HepG2 (cell line): ENCODE data around the gene RBBP9. TPM values are rescaled to one million over a fixed set of nuclear protein-coding genes. Genes with fewer than 3 reads are reported as not detected.
A peak's percentile ranks its signal among the peaks of the same experiment; 100 is the strongest.

ENCODE experiments used
- CC2D1A ChIP-seq: sonication (generic); formaldehyde crosslinking; IDR thresholded peaks from 2 replicates; pipeline ENCODE4 v1.8.1; 2023; ENCODE audit warnings: mild to moderate bottlenecking, missing genetic modification reagents
- CCAR2 ChIP-seq: fragments of 200-400 bp; formaldehyde crosslinking; optimal IDR thresholded peaks from 2 replicates; pipeline ENCODE3; 2018; ENCODE audit warnings: low read depth, mild to moderate bottlenecking, low read length, moderate library complexity
- CENPX ChIP-seq: sonication (generic); formaldehyde crosslinking; IDR thresholded peaks from 2 replicates; pipeline ENCODE4 v1.9.0; 2021; ENCODE audit warnings: mild to moderate bottlenecking, missing genetic modification reagents, moderate library complexity
- FOXJ3 ChIP-seq: sonication (generic); formaldehyde crosslinking; IDR thresholded peaks from 2 replicates; pipeline ENCODE4 v1.4.0; 2020; ENCODE audit warnings: missing genetic modification reagents, mild to moderate bottlenecking, borderline replicate concordance
- HOXD1 ChIP-seq: sonication (generic); formaldehyde crosslinking; IDR thresholded peaks from 2 replicates; pipeline ENCODE4 v1.5.0; 2020; ENCODE audit warnings: missing genetic modification reagents
- IRF2 ChIP-seq: IDR thresholded peaks from 2 replicates; pipeline ENCODE4 v1.6.1; 2018; ENCODE audit warnings: missing genetic modification reagents, missing compliant biosample characterization
- KAT7 ChIP-seq: IDR thresholded peaks from 2 replicates; pipeline ENCODE4 v1.6.1; 2018; ENCODE audit warnings: borderline replicate concordance, missing compliant biosample characterization
- NR1H2 ChIP-seq: sonication (generic); formaldehyde crosslinking; IDR thresholded peaks from 2 replicates; pipeline ENCODE4 v1.8.1; 2022; ENCODE audit warnings: low read depth, missing genetic modification reagents, borderline replicate concordance
- NR2F1 ChIP-seq, 2 experiments: fragments of 450-650 bp in 1 of 2; formaldehyde crosslinking in 1 of 2; IDR thresholded peaks; 2 replicates each; pipeline versions ENCODE4 v1.5.0 to v1.6.1; 2016 to 2020; ENCODE audit warnings: mild to moderate bottlenecking in 1 of 2, missing compliant biosample characterization in 1 of 2, missing genetic modification reagents in 1 of 2, moderate library complexity in 1 of 2
- XBP1 ChIP-seq: sonication (generic); formaldehyde crosslinking; IDR thresholded peaks from 2 replicates; pipeline ENCODE4 v1.5.0; 2020; ENCODE audit warnings: missing genetic modification reagents
- XRCC5 ChIP-seq: fragments of 200-400 bp; formaldehyde crosslinking; optimal IDR thresholded peaks from 2 replicates; pipeline ENCODE3; 2017; ENCODE audit warnings: mild to moderate bottlenecking, low read length
- ZKSCAN1 ChIP-seq: fragments of 150-350 bp; IDR thresholded peaks from 2 replicates; pipeline ENCODE4 v1.6.1; 2014; ENCODE audit warnings: low read length
- ZNF329 ChIP-seq: sonication (generic); formaldehyde crosslinking; IDR thresholded peaks from 2 replicates; pipeline ENCODE4 v1.9.0; 2021; ENCODE audit warnings: low read depth, mild to moderate bottlenecking, missing genetic modification reagents
- ZNF614 ChIP-seq: IDR thresholded peaks from 2 replicates; pipeline ENCODE4 v1.6.1; 2018; ENCODE audit warnings: missing biosample characterization, missing genetic modification reagents, inconsistent platforms, borderline replicate concordance
- ZNF619 ChIP-seq: sonication (generic); formaldehyde crosslinking; IDR thresholded peaks from 2 replicates; pipeline ENCODE4 v1.4.0; 2020; ENCODE audit warnings: mild to moderate bottlenecking, missing genetic modification reagents
- ZNF773 ChIP-seq: sonication (generic); formaldehyde crosslinking; IDR thresholded peaks from 2 replicates; pipeline ENCODE4 v1.4.0; 2020; ENCODE audit warnings: missing genetic modification reagents, borderline replicate concordance
- polyA plus RNA-seq, 8 experiments: library from polyadenylated mRNA; depleted of rRNA in 3 of 8; stranded (reverse) in 7 of 8; unstranded in 1 of 8; fragments of >200 nt; fragmentation: Illumina TruSeq in 4 of 8; extraction: Trizol in 4 of 8; gene quantifications; 2 replicates each; pipeline versions ENCODE4 v1.2.1 to v1.2.3, GENCODE V29; 2011 to 2016; ENCODE audit warnings: low read depth in 4 of 8, missing spikeins in 1 of 8, mixed read lengths in 1 of 8; ENCODE audit not compliant: insufficient read depth in 1 of 8
- total RNA-seq, 5 experiments: library from RNA; depleted of rRNA; stranded (reverse); fragments of >200 nt; fragmentation: Illumina TruSeq; extraction: Trizol; gene quantifications; 2 replicates each; pipeline ENCODE4 v1.2.3, GENCODE V29; 2016; ENCODE audit warnings: low read depth in 1 of 5
- TF ChIP-seq, protein P1 (sequence below): sonication (generic); formaldehyde crosslinking; IDR thresholded peaks from 2 replicates; pipeline ENCODE4 v1.4.0; 2020; ENCODE audit warnings: missing genetic modification reagents, borderline replicate concordance
- TF ChIP-seq, protein P2 (sequence below): sonication (generic); formaldehyde crosslinking; IDR thresholded peaks from 2 replicates; pipeline ENCODE4 v1.4.0; 2020; ENCODE audit warnings: missing genetic modification reagents; ENCODE audit errors: not compliant biosample characterization
- TF ChIP-seq, protein P3 (sequence below): sonication (generic); formaldehyde crosslinking; IDR thresholded peaks from 2 replicates; pipeline ENCODE4 v1.4.0; 2020; ENCODE audit warnings: missing genetic modification reagents, mild to moderate bottlenecking, borderline replicate concordance
- TF ChIP-seq, protein P4 (sequence below): sonication (generic); formaldehyde crosslinking; IDR thresholded peaks from 2 replicates; pipeline ENCODE4 v1.5.0; 2020; ENCODE audit warnings: mild to moderate bottlenecking, low read depth, missing genetic modification reagents, borderline replicate concordance

The RBBP9 gene
- total and polyA plus RNA-seq, 2 of the 13 experiments (the other 11 are each of a cell fraction or from before 2014, with no cell fraction given): 28.0 to 56.3 TPM

GRCh38 chr20:18466894-18467730 is 29.9 kb downstream of the RBBP9 start, which contains the start of the genes DZANK1 and POLR3F (continued):
- TF ChIP-seq CENPX: no peak
- peak; percentile 86; the same call in 1 of the 2 replicates for TF ChIP-seq FOXJ3 (CRISPR knock-in tag)
- TF ChIP-seq XBP1: peak; percentile 61; the same call in 1 of the 2 replicates
- TF ChIP-seq ZNF614 (CRISPR knock-in tag): peak; percentile 57; the same call in 1 of the 2 replicates
- TF ChIP-seq HOXD1: peak; percentile 82; the same call in 1 of the 2 replicates
- TF ChIP-seq CC2D1A (CRISPR knock-in tag): no peak
- TF ChIP-seq IRF2 (CRISPR knock-in tag): peak; percentile 94
- peak; percentile 83; the same call in 1 of the 2 replicates for TF ChIP-seq KAT7
- TF ChIP-seq ZKSCAN1: peak; percentile 87
- TF ChIP-seq NR2F1 (CRISPR knock-in tag; IDR thresholded peaks at IDR 0.05): 0 out of 4 replicates have a peak, but pooled peaks of 1 of the 2 experiments have one; percentile 7
- no peak for TF ChIP-seq NR1H2 (CRISPR knock-in tag)
- TF ChIP-seq CCAR2: peak; percentile 89
- TF ChIP-seq ZNF619 (CRISPR knock-in tag): peak; percentile 20; the same call in 1 of the 2 replicates
- TF ChIP-seq, protein P1, sequence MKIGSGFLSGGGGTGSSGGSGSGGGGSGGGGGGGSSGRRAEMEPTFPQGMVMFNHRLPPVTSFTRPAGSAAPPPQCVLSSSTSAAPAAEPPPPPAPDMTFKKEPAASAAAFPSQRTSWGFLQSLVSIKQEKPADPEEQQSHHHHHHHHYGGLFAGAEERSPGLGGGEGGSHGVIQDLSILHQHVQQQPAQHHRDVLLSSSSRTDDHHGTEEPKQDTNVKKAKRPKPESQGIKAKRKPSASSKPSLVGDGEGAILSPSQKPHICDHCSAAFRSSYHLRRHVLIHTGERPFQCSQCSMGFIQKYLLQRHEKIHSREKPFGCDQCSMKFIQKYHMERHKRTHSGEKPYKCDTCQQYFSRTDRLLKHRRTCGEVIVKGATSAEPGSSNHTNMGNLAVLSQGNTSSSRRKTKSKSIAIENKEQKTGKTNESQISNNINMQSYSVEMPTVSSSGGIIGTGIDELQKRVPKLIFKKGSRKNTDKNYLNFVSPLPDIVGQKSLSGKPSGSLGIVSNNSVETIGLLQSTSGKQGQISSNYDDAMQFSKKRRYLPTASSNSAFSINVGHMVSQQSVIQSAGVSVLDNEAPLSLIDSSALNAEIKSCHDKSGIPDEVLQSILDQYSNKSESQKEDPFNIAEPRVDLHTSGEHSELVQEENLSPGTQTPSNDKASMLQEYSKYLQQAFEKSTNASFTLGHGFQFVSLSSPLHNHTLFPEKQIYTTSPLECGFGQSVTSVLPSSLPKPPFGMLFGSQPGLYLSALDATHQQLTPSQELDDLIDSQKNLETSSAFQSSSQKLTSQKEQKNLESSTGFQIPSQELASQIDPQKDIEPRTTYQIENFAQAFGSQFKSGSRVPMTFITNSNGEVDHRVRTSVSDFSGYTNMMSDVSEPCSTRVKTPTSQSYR: no peak; the same call in 1 of the 2 replicates
- TF ChIP-seq ZNF329: no peak
- TF ChIP-seq ZNF773: peak; percentile 67; the same call in 1 of the 2 replicates
- TF ChIP-seq, protein P2, sequence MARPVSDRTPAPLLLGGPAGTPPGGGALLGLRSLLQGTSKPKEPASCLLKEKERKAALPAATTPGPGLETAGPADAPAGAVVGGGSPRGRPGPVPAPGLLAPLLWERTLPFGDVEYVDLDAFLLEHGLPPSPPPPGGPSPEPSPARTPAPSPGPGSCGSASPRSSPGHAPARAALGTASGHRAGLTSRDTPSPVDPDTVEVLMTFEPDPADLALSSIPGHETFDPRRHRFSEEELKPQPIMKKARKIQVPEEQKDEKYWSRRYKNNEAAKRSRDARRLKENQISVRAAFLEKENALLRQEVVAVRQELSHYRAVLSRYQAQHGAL (CRISPR knock-in tag): no peak
- TF ChIP-seq, protein P3, sequence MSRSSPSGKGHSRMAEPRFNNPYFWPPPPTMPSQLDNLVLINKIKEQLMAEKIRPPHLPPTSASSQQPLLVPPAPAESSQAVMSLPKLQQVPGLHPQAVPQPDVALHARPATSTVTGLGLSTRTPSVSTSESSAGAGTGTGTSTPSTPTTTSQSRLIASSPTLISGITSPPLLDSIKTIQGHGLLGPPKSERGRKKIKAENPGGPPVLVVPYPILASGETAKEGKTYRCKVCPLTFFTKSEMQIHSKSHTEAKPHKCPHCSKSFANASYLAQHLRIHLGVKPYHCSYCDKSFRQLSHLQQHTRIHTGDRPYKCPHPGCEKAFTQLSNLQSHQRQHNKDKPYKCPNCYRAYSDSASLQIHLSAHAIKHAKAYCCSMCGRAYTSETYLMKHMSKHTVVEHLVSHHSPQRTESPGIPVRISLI (CRISPR knock-in tag): no peak
- TF ChIP-seq, protein P4, sequence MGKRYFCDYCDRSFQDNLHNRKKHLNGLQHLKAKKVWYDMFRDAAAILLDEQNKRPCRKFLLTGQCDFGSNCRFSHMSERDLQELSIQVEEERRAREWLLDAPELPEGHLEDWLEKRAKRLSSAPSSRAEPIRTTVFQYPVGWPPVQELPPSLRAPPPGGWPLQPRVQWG (CRISPR knock-in tag): no peak
- peak; percentile 62 for TF ChIP-seq XRCC5
